LHCN-M2 (cell line): ENCODE measurements around the gene ADAMTS5. TPM values are rescaled to one million over a fixed set of nuclear protein-coding genes. Genes with fewer than 3 reads are reported as not detected.

Experiments
- DNase-seq: peaks from one replicate; pipeline ENCODE4 v3.0.0-alpha.2; 2012; ENCODE audit warnings: low read depth
- total RNA-seq: library from RNA; depleted of rRNA; stranded (reverse); fragments of >200 nt; gene quantifications from 2 replicates; pipeline ENCODE4 v1.2.3, GENCODE V29; 2014

Gene ADAMTS5
- total RNA-seq, 1 experiment from 2014 or later = 11.7 TPM

- DNase-seq = peak; percentile 59
These were observed 18.7 kb downstream of the ADAMTS5 start for GRCh38 chr21:26948194-26948593.

DNA sequence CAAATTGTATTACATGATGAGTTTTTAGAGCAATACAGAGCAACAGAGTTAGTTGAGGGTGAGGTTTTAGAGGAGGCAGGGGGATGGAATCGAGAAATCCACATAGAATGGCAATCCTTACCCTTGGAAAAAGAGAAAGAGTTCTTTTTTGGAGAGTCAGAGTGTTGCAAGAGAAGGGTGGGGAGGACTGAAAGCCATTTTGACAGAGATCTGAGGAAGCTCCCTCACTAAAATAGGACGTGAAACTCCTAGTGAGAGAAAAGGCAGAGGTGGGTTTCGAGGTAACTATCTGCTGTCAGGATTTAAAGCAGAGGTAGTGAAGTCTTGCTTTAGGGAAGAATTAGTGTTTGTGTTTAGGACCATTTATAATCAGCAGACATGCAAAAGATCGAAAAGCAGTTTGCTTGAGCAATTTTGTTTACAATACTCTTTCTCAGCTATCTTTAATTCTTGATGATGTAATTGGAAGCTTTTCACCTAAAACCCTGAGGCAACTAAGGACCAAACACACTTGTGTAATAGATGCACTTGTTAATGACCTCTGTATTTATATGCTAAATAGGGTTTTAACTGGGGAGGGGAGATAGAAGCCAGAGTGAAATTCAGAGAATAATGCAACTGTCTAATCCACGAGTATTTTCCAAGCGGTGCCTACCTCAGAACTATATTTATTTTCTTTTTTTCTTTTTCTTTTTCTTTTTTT, 20.0 kb downstream of the ADAMTS5 start:
- no peak for DNase-seq

- peak; percentile 66 for DNase-seq
These were observed 20.8 kb downstream of the ADAMTS5 start for GRCh38 chr21:26945916-26946675.

GRCh38 chr21:26943921-26944320, 23.0 kb downstream of the ADAMTS5 start:
- DNase-seq = no peak

- no peak for DNase-seq
These were observed 25.5 kb downstream of the ADAMTS5 start for GRCh38 chr21:26941421-26941820.

- no peak for DNase-seq
These were observed 27.2 kb downstream of the ADAMTS5 start for GRCh38 chr21:26939601-26940111.

DNA sequence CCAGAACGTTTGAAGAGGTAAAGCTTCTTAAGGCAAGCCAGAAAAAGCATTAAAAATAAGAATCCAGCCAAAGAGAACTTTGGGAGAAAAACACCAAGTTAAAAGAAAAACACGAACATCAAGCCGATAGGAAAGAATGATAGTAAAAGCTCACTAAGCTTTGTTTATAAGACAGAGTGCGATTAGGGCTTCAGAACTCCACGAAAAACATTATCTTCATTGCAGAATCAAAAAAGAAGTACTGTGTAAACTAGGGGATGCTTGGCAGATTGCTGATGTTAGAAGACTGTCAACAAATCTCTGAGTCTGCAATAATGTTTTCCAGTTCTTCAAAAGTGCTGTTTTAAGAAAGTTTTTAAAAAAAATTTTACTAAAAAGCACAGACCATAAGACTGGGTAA, 30.2 kb downstream of the ADAMTS5 start:
- no peak for DNase-seq

DNA sequence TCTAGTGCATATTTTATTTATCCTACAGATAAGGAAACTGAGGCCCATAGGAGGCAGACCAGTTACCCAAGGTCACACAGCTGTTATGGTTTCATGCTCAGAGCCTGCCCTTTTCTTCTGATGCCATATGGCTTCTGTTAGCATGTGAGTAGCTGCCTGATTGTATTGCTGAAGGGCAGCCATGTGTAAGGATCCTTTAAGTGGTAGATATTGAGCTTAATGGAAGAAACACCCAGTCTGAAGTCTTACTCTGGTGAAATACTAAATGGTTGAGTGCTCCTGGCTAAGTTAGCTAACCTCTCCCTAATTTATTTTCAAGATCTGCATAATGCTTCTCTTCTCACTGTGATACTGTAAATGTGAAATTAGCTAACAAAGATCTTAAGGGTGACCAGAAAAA, 30.9 kb downstream of the ADAMTS5 start:
- no peak for DNase-seq

DNA sequence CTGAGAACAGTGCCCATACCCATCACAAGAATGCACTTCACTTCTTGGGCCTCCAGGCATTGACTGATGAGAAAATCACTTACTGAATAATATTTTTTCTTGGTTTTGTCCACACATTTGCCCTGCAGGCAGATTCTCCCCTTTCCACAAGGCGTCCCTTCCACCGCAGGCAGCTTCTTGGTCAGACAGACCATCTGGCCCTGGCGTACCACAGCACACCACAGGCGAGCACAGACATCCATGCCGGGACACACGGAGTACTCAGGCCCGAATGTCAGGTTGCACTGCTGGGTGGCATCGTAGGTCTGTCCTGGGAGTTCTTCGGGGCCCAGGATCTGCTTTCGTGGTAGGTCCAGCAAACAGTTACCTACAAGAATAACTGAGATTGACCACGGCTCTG, 32.5 kb downstream of the ADAMTS5 start:
- DNase-seq = no peak

DNA sequence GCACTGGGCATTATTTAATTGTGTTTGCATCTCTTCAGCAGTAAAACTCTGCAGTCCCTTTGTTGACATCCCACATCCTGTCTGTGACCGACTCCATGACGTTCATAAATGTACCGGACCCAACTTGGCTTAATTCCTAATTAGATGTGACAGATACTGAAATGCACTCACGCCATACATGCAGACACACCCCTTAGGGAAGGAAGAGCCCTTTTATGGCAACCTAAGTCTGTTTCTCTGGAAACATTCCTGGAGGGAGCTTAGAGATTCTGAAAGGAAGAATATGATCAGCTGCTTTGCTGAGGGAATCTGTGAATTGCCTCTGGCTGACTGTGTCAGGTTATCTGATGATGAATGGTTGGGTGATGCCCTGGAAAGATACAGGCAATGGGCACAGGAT, 33.4 kb downstream of the ADAMTS5 start:
- no peak for DNase-seq

GRCh38 chr21:26925636-26926035, 41.3 kb downstream of the ADAMTS5 start:
- no peak for DNase-seq

DNA sequence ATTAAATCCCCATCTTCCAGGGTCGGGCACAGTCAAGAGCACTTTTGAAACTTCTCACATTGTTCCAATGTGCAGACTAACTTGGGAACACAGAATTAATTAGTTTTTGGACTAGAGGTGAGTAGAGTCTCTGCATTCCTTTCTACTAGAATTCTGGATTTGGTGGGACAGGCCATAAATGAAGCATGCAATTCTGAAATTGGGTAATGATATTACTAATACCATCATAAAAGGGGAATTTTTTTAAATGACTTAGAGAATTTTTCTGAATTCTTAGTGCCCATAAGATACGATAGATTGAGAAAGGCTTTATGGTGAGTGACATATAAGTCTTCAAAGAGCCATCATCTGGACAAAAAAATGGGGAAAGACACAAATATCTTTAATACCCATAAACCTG, 41.8 kb downstream of the ADAMTS5 start:
- no peak for DNase-seq

DNA sequence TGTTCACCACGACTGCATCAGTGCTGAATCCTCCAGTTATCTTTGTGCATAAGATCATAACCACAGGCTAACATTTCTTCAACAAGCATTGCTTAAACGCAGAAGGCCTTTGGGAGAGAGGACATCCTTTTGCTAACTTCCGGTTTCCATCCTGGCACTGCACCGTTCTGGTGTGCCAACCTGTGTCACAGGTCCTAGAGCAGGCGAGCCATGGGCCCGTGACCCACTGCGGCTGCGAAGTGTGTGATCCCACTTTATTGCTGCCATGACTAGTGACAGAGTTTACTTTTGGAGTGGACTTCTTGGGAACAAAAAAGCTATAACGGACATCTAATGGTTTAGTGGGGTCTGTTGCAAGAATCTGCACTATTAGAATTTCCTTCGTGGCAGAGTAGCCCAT, 42.9 kb downstream of the ADAMTS5 start:
- no peak for DNase-seq

GRCh38 chr21:26920055-26920454, 46.8 kb downstream of the ADAMTS5 start:
- DNase-seq = peak; percentile 26

GRCh38 chr21:26918323-26919079, 48.4 kb downstream of the ADAMTS5 start:
- DNase-seq = peak; percentile 89

DNA sequence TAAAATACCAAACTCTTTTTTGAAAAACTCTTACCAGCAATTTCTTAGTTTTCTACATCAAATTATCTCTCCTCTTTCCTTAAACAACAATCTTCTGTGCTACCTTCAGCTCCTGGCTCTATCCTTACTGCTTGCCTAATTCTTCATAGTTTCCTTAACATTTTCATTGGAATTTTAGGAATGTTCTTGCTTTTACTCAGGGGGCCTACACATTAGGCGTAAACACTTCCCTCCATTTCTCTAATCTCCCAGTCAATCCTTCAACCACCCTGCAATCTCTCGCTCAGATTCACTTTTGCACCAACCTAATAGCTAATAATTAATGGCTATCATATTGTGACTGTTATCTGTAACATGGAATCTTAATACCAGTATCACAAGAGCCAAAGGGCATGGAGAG, 50.1 kb downstream of the ADAMTS5 start:
- no peak for DNase-seq

DNA sequence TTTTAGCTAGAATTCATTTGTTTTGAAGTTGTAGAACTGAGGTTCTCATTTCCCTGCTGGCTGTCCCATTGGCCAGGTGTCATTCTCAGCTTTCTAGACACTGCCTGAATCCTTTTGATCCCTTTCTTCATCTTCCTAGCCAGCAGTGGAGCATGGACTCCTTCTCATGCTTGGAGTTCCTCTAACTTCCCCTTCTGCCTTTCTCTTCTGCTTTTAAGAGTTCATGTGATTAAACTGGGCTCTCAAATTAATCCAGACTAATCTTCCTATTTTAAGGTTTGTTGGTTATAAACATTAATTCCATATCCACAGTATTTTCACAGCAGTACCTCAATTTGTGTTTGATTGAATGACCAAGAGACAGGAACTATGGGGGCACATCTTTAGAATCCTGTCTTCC, 52.3 kb downstream of the ADAMTS5 start:
- DNase-seq = no peak

GRCh38 chr21:26912466-26912865, 54.4 kb downstream of the ADAMTS5 start:
- DNase-seq = no peak

DNA sequence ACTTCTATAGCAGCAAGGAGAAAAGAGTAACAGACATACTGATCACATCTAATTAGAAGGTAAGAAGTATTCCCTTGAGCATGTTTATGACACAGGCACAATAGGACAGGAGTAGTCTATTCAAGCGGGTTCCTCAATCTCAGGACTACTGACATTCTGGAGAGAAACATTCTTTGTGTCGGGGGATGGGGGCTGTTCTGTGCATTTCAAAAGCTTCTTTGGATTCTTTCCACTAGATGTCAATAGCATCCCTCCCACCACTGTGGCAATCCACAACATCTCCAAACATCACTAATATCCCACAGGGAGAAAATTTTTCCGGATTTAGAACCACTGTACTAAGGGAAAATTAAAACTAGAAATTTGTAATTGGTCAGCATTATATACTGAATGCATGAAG, 56.9 kb downstream of the ADAMTS5 start:
- peak; percentile 57 for DNase-seq

DNA sequence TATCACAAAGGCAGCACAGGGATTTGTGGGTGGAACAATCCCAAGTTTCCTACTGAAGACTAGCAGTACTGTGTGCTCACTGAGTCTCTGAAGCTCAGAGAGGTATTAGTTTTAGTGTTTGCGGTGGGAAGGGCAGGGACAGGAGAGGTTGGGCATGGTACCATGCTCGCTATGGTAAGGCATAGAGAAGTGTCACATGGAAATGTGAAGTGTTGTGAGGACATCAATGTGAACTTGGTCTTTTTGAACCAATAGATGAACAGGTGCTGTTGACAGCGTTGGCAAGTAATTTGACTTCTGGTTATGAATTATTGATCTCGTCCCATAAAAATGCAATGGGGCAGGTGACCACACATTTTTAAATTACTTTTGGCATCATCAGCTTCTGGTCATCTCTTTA, 65.9 kb downstream of the ADAMTS5 start:
- DNase-seq = no peak

DNA sequence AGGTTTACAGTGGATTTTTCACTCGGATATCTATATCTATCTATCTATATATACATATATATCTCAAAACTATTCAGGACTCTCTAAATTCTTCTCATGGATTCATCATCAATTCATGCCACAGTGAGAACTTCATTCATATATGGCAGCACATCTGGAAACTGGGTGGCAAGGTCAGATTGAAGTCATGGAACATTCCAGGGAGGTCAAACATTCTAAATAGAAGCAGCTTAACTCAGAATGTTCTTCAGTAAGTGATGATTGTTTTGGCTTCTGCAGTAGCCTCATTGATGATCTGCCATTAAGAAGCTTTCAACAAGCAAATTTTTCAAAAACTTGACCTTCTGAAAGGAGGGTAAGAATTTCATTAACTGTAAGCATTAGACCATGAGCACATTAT, 74.7 kb downstream of the ADAMTS5 start:
- no peak for DNase-seq

DNA sequence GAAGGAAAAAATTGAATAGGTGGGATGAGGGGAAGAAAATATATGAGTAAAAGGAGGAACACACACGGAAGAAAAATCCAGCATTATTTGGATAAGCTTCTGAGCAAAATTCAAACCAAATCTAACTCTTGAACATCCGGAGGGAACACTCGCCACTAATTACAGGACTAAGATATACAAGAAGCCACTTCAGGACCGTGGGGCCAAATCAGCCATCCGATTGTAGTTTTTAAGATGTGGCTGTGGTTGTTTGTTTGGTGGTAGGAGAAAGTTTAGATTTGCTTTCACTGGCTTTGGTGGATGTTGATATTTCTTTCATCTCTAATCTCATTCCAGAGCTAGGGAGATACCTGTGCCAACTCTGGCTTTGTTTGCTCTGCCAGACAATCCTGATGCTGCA, 78.0 kb downstream of the ADAMTS5 start:
- no peak for DNase-seq
